Osteoblast (primary cell): ENCODE data around the gene ACSL3. TPM values are rescaled to one million over a fixed set of nuclear protein-coding genes. Genes with fewer than 3 reads are reported as not detected.

Source experiments
- DNase-seq: peaks from one replicate; pipeline ENCODE4 v3.0.0; 2011; ENCODE audit warnings: low spot score, mixed read lengths; ENCODE audit not compliant: insufficient read length; ENCODE audit errors: missing footprints
- H2AFZ ChIP-seq: 2 replicates; pipeline ENCODE4 v1.6.0; 2011; ENCODE audit warnings: mild to moderate bottlenecking, low read length
- H3K27ac ChIP-seq: 2 replicates; pipeline ENCODE4 v1.5.1; 2011; ENCODE audit warnings: mild to moderate bottlenecking, low read depth, low read length, moderate library complexity
- H3K27me3 ChIP-seq: 2 replicates; pipeline ENCODE4 v1.6.0; 2012; ENCODE audit warnings: mild to moderate bottlenecking, control low read depth, inconsistent platforms, low read length, moderate library complexity; ENCODE audit not compliant: insufficient read depth
- H3K36me3 ChIP-seq: 2 replicates; pipeline ENCODE4 v1.5.1; 2011; ENCODE audit warnings: mild to moderate bottlenecking, low read length, control low read depth, moderate library complexity; ENCODE audit not compliant: insufficient read depth
- H3K4me1 ChIP-seq: 2 replicates; pipeline ENCODE4 v1.5.1; 2011; ENCODE audit warnings: mild to moderate bottlenecking, low read length, control low read depth, moderate library complexity; ENCODE audit not compliant: insufficient read depth
- H3K4me2 ChIP-seq: 2 replicates; pipeline ENCODE4 v1.6.0; 2011; ENCODE audit warnings: mild to moderate bottlenecking, low read length; ENCODE audit not compliant: insufficient read depth
- H3K4me3 ChIP-seq: fragments of 200-600 bp; sonication (generic); 3 replicates; pipeline ENCODE4 v1.5.1; 2012; ENCODE audit warnings: mild to moderate bottlenecking, low read length, inconsistent platforms; ENCODE audit not compliant: insufficient read depth
- H3K79me2 ChIP-seq: 2 replicates; pipeline ENCODE4 v1.6.0; 2012; ENCODE audit warnings: mild to moderate bottlenecking, low read length, control low read depth, inconsistent platforms; ENCODE audit not compliant: insufficient read depth
- H3K9me3 ChIP-seq: 2 replicates; pipeline ENCODE4 v1.5.1; 2011; ENCODE audit warnings: low read depth, low read length, control low read depth
- H4K20me1 ChIP-seq: 2 replicates; pipeline ENCODE4 v1.6.0; 2012; ENCODE audit warnings: mild to moderate bottlenecking, low read length, control low read depth; ENCODE audit not compliant: insufficient read depth
- total RNA-seq: library from RNA; depleted of rRNA; stranded (reverse); fragments of >200 nt; gene quantifications from 2 replicates; pipeline ENCODE4 v1.2.3, GENCODE V29; 2012
- TF ChIP-seq, protein P1 (sequence below): IDR thresholded peaks from 2 replicates; pipeline ENCODE4 v1.5.1; 2011; ENCODE audit warnings: mild to moderate bottlenecking, low read depth, low read length, moderate library complexity; ENCODE audit errors: extremely low read depth

The ACSL3 gene
- total RNA-seq, 1 donor = 166 TPM

GRCh38 chr2:222823183-222823930 lies 37.5 kb upstream of the ACSL3 start:
- no peaks in the 10 kb centered on the region for H3K9me3 ChIP-seq
- H3K4me2 ChIP-seq = no peak overlapping the region
- H3K4me3 ChIP-seq = no peak overlapping the region
- TF ChIP-seq, protein P1, sequence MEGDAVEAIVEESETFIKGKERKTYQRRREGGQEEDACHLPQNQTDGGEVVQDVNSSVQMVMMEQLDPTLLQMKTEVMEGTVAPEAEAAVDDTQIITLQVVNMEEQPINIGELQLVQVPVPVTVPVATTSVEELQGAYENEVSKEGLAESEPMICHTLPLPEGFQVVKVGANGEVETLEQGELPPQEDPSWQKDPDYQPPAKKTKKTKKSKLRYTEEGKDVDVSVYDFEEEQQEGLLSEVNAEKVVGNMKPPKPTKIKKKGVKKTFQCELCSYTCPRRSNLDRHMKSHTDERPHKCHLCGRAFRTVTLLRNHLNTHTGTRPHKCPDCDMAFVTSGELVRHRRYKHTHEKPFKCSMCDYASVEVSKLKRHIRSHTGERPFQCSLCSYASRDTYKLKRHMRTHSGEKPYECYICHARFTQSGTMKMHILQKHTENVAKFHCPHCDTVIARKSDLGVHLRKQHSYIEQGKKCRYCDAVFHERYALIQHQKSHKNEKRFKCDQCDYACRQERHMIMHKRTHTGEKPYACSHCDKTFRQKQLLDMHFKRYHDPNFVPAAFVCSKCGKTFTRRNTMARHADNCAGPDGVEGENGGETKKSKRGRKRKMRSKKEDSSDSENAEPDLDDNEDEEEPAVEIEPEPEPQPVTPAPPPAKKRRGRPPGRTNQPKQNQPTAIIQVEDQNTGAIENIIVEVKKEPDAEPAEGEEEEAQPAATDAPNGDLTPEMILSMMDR = no peak
- no peak overlapping the region for H2AFZ ChIP-seq
- H4K20me1 ChIP-seq = no peaks in the 10 kb centered on the region
- no peak overlapping the region for H3K27ac ChIP-seq
- DNase-seq = no peak
- H3K27me3 ChIP-seq = no peaks in the 10 kb centered on the region
- H3K79me2 ChIP-seq = no peaks in the 10 kb centered on the region
- no peaks in the 10 kb centered on the region for H3K36me3 ChIP-seq
- H3K4me1 ChIP-seq = peaks cover 5% of the 10 kb centered on the region

- DNase-seq = no peak
- H3K27me3 ChIP-seq = no peaks in the 10 kb centered on the region
- no peaks in the 10 kb centered on the region for H3K4me1 ChIP-seq
- no peak overlapping the region for H3K4me3 ChIP-seq
- no peaks in the 10 kb centered on the region for H4K20me1 ChIP-seq
- H3K9me3 ChIP-seq = no peaks in the 10 kb centered on the region
- no peaks in the 10 kb centered on the region for H3K79me2 ChIP-seq
- no peak overlapping the region for H3K4me2 ChIP-seq
- H2AFZ ChIP-seq = no peak overlapping the region
- H3K36me3 ChIP-seq = no peaks in the 10 kb centered on the region
- TF ChIP-seq, protein P1 = no peak
- H3K27ac ChIP-seq = no peak overlapping the region
Measured at GRCh38 chr2:222825031-222825430, 35.8 kb upstream of the ACSL3 start.

- H3K4me2 ChIP-seq = no peak overlapping the region
- TF ChIP-seq, protein P1 = no peak
Measured at GRCh38 chr2:222827417-222827816, 33.4 kb upstream of the ACSL3 start.

GRCh38 chr2:222828572-222828971 lies 32.3 kb upstream of the ACSL3 start:
- Histone ChIP-seq H3K79me2 (no peaks in the 10 kb centered on the region), H4K20me1 (no peaks in the 10 kb centered on the region), H2AFZ (no peak overlapping the region), H3K36me3 (no peaks in the 10 kb centered on the region), H3K27ac (no peak overlapping the region), H3K4me3 (no peak overlapping the region), H3K27me3 (peaks cover 3% of the 10 kb centered on the region), H3K4me1 (no peaks in the 10 kb centered on the region), H3K9me3 (no peaks in the 10 kb centered on the region), H3K4me2 (no peak overlapping the region)
- DNase-seq = no peak
- TF ChIP-seq, protein P1 = no peak

More at GRCh38 chr2:222827417-222827816, 33.4 kb upstream of the ACSL3 start:
- Histone ChIP-seq H3K4me3 (no peak overlapping the region), H3K79me2 (no peaks in the 10 kb centered on the region), H4K20me1 (no peaks in the 10 kb centered on the region), H3K27ac (no peak overlapping the region), H3K4me1 (no peaks in the 10 kb centered on the region), H2AFZ (no peak overlapping the region), H3K27me3 (peaks cover 3% of the 10 kb centered on the region), H3K36me3 (no peaks in the 10 kb centered on the region), H3K9me3 (no peaks in the 10 kb centered on the region)
- no peak for DNase-seq
